Keratinocyte (primary cell): ENCODE results near the gene GZF1. TPM values are rescaled to one million over a fixed set of nuclear protein-coding genes. Genes with fewer than 3 reads are reported as not detected.

ENCODE experiments used
- DNase-seq: peaks from one replicate; pipeline ENCODE4 v3.0.0-alpha.2; 2011; ENCODE audit warnings: low read depth, missing footprints, low spot score
- FAIRE-seq: peaks from 2 replicates; lab custom pipeline; 2011; peaks lifted over from hg19 to GRCh38; lab: Jason Lieb, UNC
- H2AFZ ChIP-seq: 2 replicates; pipeline ENCODE4 v1.6.0; 2012; ENCODE audit warnings: low read length, control low read depth, inconsistent platforms; ENCODE audit not compliant: control insufficient read depth
- H3K27ac ChIP-seq: 2 replicates; pipeline ENCODE4 v1.5.1; 2011; ENCODE audit warnings: low read length; ENCODE audit not compliant: control insufficient read depth, insufficient read depth
- H3K27me3 ChIP-seq: 3 replicates; pipeline ENCODE4 v1.6.0; 2011; ENCODE audit warnings: low read length; ENCODE audit not compliant: control insufficient read depth, insufficient read depth; ENCODE audit errors: extremely low read depth
- H3K36me3 ChIP-seq, 2 experiments: 2 replicates in 1 of 2; 3 replicates in 1 of 2; pipeline ENCODE4 v1.5.1; 2011; ENCODE audit warnings: low read length in 2 of 2, mild to moderate bottlenecking in 1 of 2; ENCODE audit not compliant: control insufficient read depth in 2 of 2, insufficient read depth in 2 of 2; ENCODE audit errors: extremely low read depth in 1 of 2
- H3K4me1 ChIP-seq: 3 replicates; pipeline ENCODE4 v1.5.1; 2011; ENCODE audit warnings: low read length; ENCODE audit not compliant: control insufficient read depth, insufficient read depth; ENCODE audit errors: extremely low read depth
- H3K4me2 ChIP-seq: 3 replicates; pipeline ENCODE4 v1.6.0; 2011; ENCODE audit warnings: low read depth, low read length; ENCODE audit not compliant: control insufficient read depth, insufficient read depth; ENCODE audit errors: extremely low read depth
- H3K4me3 ChIP-seq, 3 experiments: fragments of 200-600 bp in 1 of 3; sonication (generic) in 1 of 3; 2 replicates in 2 of 3; 3 replicates in 1 of 3; pipeline ENCODE4 v1.5.1; 2011 to 2016; ENCODE audit warnings: low read length in 3 of 3, mild to moderate bottlenecking in 3 of 3, control low read depth in 2 of 3, inconsistent platforms in 1 of 3, low read depth in 1 of 3, mixed read lengths in 1 of 3, mixed run types in 1 of 3, moderate library complexity in 1 of 3; ENCODE audit not compliant: control insufficient read depth in 2 of 3, insufficient read depth in 2 of 3; ENCODE audit errors: extremely low read depth in 1 of 3
- H3K79me2 ChIP-seq: 2 replicates; pipeline ENCODE4 v1.6.0; 2012; ENCODE audit warnings: low read length; ENCODE audit not compliant: control insufficient read depth, insufficient read depth
- H3K9ac ChIP-seq: 3 replicates; pipeline ENCODE4 v1.6.0; 2011; ENCODE audit warnings: low read length; ENCODE audit not compliant: control insufficient read depth, insufficient read depth; ENCODE audit errors: extremely low read depth
- H3K9me1 ChIP-seq: 3 replicates; pipeline ENCODE4 v1.6.0; 2011; ENCODE audit warnings: low read length; ENCODE audit not compliant: control insufficient read depth, insufficient read depth; ENCODE audit errors: extremely low read depth
- H3K9me3 ChIP-seq: 2 replicates; pipeline ENCODE4 v1.5.1; 2012; ENCODE audit warnings: low read depth, low read length; ENCODE audit not compliant: control insufficient read depth
- H4K20me1 ChIP-seq: 3 replicates; pipeline ENCODE4 v1.6.0; 2011; ENCODE audit warnings: low read length; ENCODE audit not compliant: control insufficient read depth, insufficient read depth; ENCODE audit errors: extremely low read depth
- EZH2 ChIP-seq: IDR thresholded peaks from one replicate; pipeline ENCODE4 v1.6.1; 2012; ENCODE audit warnings: inconsistent platforms, mild to moderate bottlenecking, low read length, moderate library complexity
- dilution Hi-C: fragments of 300-500 bp; cut with MboI; formaldehyde crosslinking; loops from one replicate; pipeline ENCODE4 v1.7.0; 2020; ENCODE audit warnings: low sequenced_read_pairs; ENCODE audit not compliant: extremely low pct_ligation_motif_present
- polyA plus RNA-seq, 5 experiments: library from polyadenylated mRNA; depleted of rRNA in 3 of 5; stranded (reverse) in 3 of 5; stranded (forward) in 1 of 5; unstranded in 1 of 5; fragments of >200 nt; gene quantifications; 1 replicate in 1 of 5; 2 replicates in 3 of 5; 3 replicates in 1 of 5; pipeline versions ENCODE4 v1.2.1 to v1.2.3, GENCODE V29; 2011 to 2012; ENCODE audit warnings: missing spikeins in 2 of 5, low read depth in 1 of 5, low replicate concordance in 1 of 5
- TF ChIP-seq, protein P1 (sequence below), 3 experiments: IDR thresholded peaks in 1 of 3; conservative IDR thresholded peaks in 1 of 3; optimal IDR thresholded peaks in 1 of 3; 2 replicates in 2 of 3; 3 replicates in 1 of 3; pipeline versions ENCODE3 to v1.5.1; 2011; ENCODE audit warnings: low read length in 3 of 3, mild to moderate bottlenecking in 3 of 3, moderate library complexity in 2 of 3, control low read depth in 1 of 3, inconsistent platforms in 1 of 3; ENCODE audit not compliant: insufficient read depth in 2 of 3; ENCODE audit errors: extremely low read depth in 1 of 3

The GZF1 gene
- polyA plus RNA-seq, 1 donor (not counting 4 experiments of a cell fraction or from before 2014, with no cell fraction given), result 11.7 TPM

DNA sequence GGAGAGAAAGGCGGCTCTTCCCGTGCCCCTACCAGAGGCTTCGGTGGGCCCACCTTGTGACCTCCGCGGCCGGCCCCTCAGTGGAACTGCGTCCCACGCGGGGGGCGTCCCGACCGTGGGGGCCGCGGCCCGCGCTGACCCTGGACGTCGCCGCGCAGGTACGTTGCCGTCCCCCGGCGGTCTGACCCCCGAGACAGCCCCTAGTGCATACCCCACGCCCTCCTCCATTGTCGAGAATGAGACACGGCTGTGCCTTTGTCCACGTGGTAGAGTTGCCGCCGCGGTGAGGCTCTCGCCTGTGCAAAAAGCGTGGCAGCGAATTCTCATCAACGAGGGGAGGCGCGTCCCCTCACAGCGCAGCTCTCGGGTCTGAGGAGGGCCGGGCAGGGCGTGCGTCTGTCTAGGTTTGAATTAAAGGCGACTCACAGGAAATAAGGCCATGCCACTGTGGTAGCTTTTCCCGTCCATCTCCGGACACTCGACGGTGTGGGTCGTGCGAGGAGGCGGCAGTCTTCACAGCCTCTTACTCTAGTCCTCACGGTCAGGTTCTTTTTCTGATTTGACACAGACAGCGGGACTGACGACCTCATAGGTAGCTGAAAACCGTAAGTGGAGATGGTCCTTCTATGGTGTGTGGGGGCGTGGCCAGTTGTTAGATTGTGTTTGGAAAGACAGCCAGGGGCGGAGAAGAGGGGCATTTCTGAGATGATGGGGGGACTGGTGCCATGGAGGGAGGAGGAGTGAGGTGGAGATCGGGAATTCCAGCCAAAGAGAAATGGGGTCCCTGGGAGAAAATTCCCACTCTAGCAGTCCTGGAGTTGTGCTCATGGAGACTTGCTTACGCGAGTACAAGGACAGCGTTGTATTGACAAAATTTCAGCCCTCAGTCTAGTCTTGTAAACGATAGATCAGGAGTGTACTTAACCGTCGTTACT is 10.8 kb upstream of the GZF1 start:
- peaks cover 3% of the 10 kb centered on the region for H4K20me1 ChIP-seq
- H2AFZ ChIP-seq, result peak overlapping the region; percentile 81
- peak overlapping the region; percentile 85 for H3K4me2 ChIP-seq
- H3K4me1 ChIP-seq, result peaks cover 12% of the 10 kb centered on the region
- TF ChIP-seq EZH2, result no peak
- TF ChIP-seq, protein P1, sequence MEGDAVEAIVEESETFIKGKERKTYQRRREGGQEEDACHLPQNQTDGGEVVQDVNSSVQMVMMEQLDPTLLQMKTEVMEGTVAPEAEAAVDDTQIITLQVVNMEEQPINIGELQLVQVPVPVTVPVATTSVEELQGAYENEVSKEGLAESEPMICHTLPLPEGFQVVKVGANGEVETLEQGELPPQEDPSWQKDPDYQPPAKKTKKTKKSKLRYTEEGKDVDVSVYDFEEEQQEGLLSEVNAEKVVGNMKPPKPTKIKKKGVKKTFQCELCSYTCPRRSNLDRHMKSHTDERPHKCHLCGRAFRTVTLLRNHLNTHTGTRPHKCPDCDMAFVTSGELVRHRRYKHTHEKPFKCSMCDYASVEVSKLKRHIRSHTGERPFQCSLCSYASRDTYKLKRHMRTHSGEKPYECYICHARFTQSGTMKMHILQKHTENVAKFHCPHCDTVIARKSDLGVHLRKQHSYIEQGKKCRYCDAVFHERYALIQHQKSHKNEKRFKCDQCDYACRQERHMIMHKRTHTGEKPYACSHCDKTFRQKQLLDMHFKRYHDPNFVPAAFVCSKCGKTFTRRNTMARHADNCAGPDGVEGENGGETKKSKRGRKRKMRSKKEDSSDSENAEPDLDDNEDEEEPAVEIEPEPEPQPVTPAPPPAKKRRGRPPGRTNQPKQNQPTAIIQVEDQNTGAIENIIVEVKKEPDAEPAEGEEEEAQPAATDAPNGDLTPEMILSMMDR (optimal IDR thresholded peaks at IDR 0.05 in 1 of 3, IDR thresholded peaks at IDR 0.05 in 1 of 3, conservative IDR thresholded peaks at IDR 0.05 in 1 of 3; ENCODE audit: extremely low read depth in 1 of 3, insufficient read depth in 2 of 3, low read length in 3 of 3), result no peak
- H3K79me2 ChIP-seq, result peaks cover 52% of the 10 kb centered on the region
- peaks cover 8 to 10% of the 10 kb centered on the region in 2 experiments for H3K36me3 ChIP-seq
- peak overlapping the region; percentile 96 for H3K27ac ChIP-seq
- H3K27me3 ChIP-seq, result no peaks in the 10 kb centered on the region
- DNase-seq, result no peak
- dilution Hi-C loops, result no loop called here
- no peaks in the 10 kb centered on the region for H3K9me3 ChIP-seq
- FAIRE-seq, result peak; percentile 79
- H3K9ac ChIP-seq, result peak overlapping the region; percentile 95
- no peaks in the 10 kb centered on the region for H3K9me1 ChIP-seq
- peak overlapping the region; percentile 88 to 97 (median 95) for H3K4me3 ChIP-seq

DNA sequence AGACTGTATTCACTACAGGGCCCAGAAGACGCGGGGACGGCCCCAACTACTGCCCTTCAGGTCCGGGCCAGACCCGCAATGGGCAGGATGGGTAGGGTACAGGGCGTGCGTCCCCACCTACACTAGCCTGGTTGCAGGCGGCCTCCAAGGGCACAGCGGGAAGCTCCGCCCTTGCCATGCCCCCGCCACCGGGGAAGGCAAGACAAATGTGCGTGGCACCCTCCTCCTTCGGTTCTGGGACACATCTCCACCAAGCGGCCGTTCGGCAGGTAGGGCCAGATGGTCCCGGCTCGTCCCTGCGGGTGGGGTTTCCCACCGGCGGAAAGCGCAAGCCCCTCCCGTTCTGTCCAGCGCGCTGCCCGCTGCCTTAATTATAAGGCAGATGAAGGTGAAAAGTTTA is 5.8 kb upstream of the GZF1 start:
- no peak for TF ChIP-seq EZH2
- TF ChIP-seq, protein P1 (optimal IDR thresholded peaks at IDR 0.05 in 1 of 3, IDR thresholded peaks at IDR 0.05 in 1 of 3, conservative IDR thresholded peaks at IDR 0.05 in 1 of 3; ENCODE audit: extremely low read depth in 1 of 3, insufficient read depth in 2 of 3, low read length in 3 of 3), result no peak
- Histone ChIP-seq H3K9me1 (no peaks in the 10 kb centered on the region), H3K4me1 (peaks cover 23% of the 10 kb centered on the region), H4K20me1 (peaks cover 3% of the 10 kb centered on the region), H3K79me2 (peaks cover 46% of the 10 kb centered on the region), H3K9me3 (no peaks in the 10 kb centered on the region), H3K27ac (no peak overlapping the region), H2AFZ (no peak overlapping the region), H3K4me3 (no peak overlapping the region), H3K27me3 (no peaks in the 10 kb centered on the region), H3K4me2 (no peak overlapping the region), H3K36me3 (peaks cover 8 to 10% of the 10 kb centered on the region in 2 experiments), H3K9ac (no peak overlapping the region)
- dilution Hi-C loops, result no loop called here
- FAIRE-seq (no peak), DNase-seq (no peak)
